CD14-positive monocyte (primary cell): Measurements from ENCODE around the gene LTF. TPM values are rescaled to one million over a fixed set of nuclear protein-coding genes. Genes with fewer than 3 reads are reported as not detected.
A peak's percentile ranks its signal among the peaks of the same experiment; 100 is the strongest.

ENCODE experiments used
- DNase-seq, 3 donors: peaks; one replicate each; pipeline ENCODE4 v3.0.0-alpha.2; 2011 to 2022
- H2AFZ ChIP-seq: 2 replicates; pipeline ENCODE4 v1.6.0; 2012; ENCODE audit warnings: mild to moderate bottlenecking, low read depth, low read length, inconsistent platforms; ENCODE audit not compliant: insufficient read depth, poor library complexity, severe bottlenecking
- H3K27ac ChIP-seq, 2 donors: 1 replicate in 1 of 2; 2 replicates in 1 of 2; pipeline ENCODE4 v1.5.1; 2012 to 2013; ENCODE audit warnings: low read length in 2 of 2, control low read depth in 1 of 2, inconsistent platforms in 1 of 2, low read depth in 1 of 2, mild to moderate bottlenecking in 1 of 2
- H3K27me3 ChIP-seq, 2 donors: one replicate each; pipeline versions ENCODE4 v1.6.0 to v1.6.1; 2011 to 2013; ENCODE audit warnings: low read length in 2 of 2; ENCODE audit not compliant: control insufficient read depth in 2 of 2, insufficient read depth in 2 of 2
- H3K36me3 ChIP-seq, 2 donors: replicated peaks in 1 of 2; 1 replicate in 1 of 2; 2 replicates in 1 of 2; pipeline versions ENCODE4 v1.5.1 to v1.6.1; 2012 to 2013; ENCODE audit warnings: low read length in 2 of 2, control low read depth in 1 of 2, inconsistent platforms in 1 of 2, mild to moderate bottlenecking in 1 of 2; ENCODE audit not compliant: insufficient read depth in 2 of 2, control insufficient read depth in 1 of 2
- H3K4me1 ChIP-seq, 2 donors: 1 replicate in 1 of 2; 2 replicates in 1 of 2; pipeline versions ENCODE4 v1.5.1 to v1.6.1; 2012 to 2013; ENCODE audit warnings: low read length in 2 of 2, control low read depth in 1 of 2, inconsistent platforms in 1 of 2, mild to moderate bottlenecking in 1 of 2, moderate library complexity in 1 of 2; ENCODE audit not compliant: insufficient read depth in 2 of 2, control insufficient read depth in 1 of 2
- H3K4me2 ChIP-seq: replicated peaks from 2 replicates; pipeline ENCODE3; 2012; ENCODE audit warnings: low read length, moderate library complexity, mild to moderate bottlenecking; ENCODE audit not compliant: poor library complexity, severe bottlenecking; ENCODE audit errors: extremely low read depth
- H3K4me3 ChIP-seq, 3 experiments: fragments of 200-600 bp in 1 of 3; sonication (generic) in 1 of 3; replicated peaks in 1 of 3; 1 replicate in 2 of 3; 2 replicates in 1 of 3; pipeline ENCODE4 v1.5.1; 2011 to 2013; ENCODE audit warnings: low read length in 3 of 3, mild to moderate bottlenecking in 3 of 3, control low read depth in 2 of 3, low read depth in 2 of 3, inconsistent platforms in 1 of 3, moderate library complexity in 1 of 3
- H3K79me2 ChIP-seq: 2 replicates; pipeline ENCODE4 v1.6.0; 2012; ENCODE audit warnings: mild to moderate bottlenecking, control low read depth, inconsistent platforms, low read length, moderate library complexity; ENCODE audit not compliant: insufficient read depth
- H3K9ac ChIP-seq: 2 replicates; pipeline ENCODE4 v1.6.0; 2017; ENCODE audit warnings: low read length, mild to moderate bottlenecking; ENCODE audit not compliant: insufficient read depth, poor library complexity, severe bottlenecking
- H3K9me3 ChIP-seq, 2 donors: replicated peaks in 1 of 2; 1 replicate in 1 of 2; 2 replicates in 1 of 2; pipeline versions ENCODE4 v1.5.1 to v1.6.1; 2012 to 2013; ENCODE audit warnings: low read length in 2 of 2, control low read depth in 1 of 2; ENCODE audit not compliant: control insufficient read depth in 1 of 2, insufficient read depth in 1 of 2
- H4K20me1 ChIP-seq: 2 replicates; pipeline ENCODE4 v1.6.0; 2012; ENCODE audit warnings: mild to moderate bottlenecking, low read length, control low read depth, moderate library complexity; ENCODE audit not compliant: insufficient read depth
- H3K27ac Mint-ChIP-seq, 7 donors: one replicate each; pipeline ENCODE4 v1.8.0; 2020; ENCODE audit warnings: mild to moderate bottlenecking in 7 of 7, mixed read lengths in 7 of 7, moderate library complexity in 6 of 7, inconsistent platforms in 2 of 7
- H3K27me3 Mint-ChIP-seq, 3 donors: one replicate each; pipeline ENCODE4 v1.8.0; 2021 to 2022; ENCODE audit warnings: low read depth in 3 of 3, mild to moderate bottlenecking in 3 of 3, mixed read lengths in 3 of 3, moderate library complexity in 3 of 3, inconsistent platforms in 1 of 3
- H3K36me3 Mint-ChIP-seq, 2 donors: one replicate each; pipeline ENCODE4 v1.8.0; 2020; ENCODE audit warnings: mixed read lengths in 2 of 2, inconsistent platforms in 1 of 2, mild to moderate bottlenecking in 1 of 2
- H3K4me1 Mint-ChIP-seq: one replicate; pipeline ENCODE4 v1.8.0; 2020; ENCODE audit warnings: mild to moderate bottlenecking, mixed read lengths
- H3K4me3 Mint-ChIP-seq, 2 donors: one replicate each; pipeline ENCODE4 v1.8.0; 2020; ENCODE audit warnings: mild to moderate bottlenecking in 2 of 2, mixed read lengths in 2 of 2, moderate library complexity in 1 of 2
- H3K9me3 Mint-ChIP-seq, 7 donors: one replicate each; pipeline ENCODE4 v1.8.0; 2020 to 2022; ENCODE audit warnings: mixed read lengths in 7 of 7, mild to moderate bottlenecking in 6 of 7, moderate library complexity in 6 of 7, inconsistent platforms in 2 of 7
- WGBS: methylation state at CpG from one replicate; pipeline ENCODE4 v1.1.5; 2013; ENCODE audit warnings: missing lambda C conversion rate; ENCODE audit not compliant: insufficient coverage; 5-methylcytosine and 5-hydroxymethylcytosine counted together
- intact Hi-C, 2 donors: fragments of 100-400 bp; cut with micrococcal nuclease; formaldehyde crosslinking; loops; one replicate each; pipeline versions ENCODE4 v1.15.0 to v1.15.1; 2023
- polyA plus RNA-seq, 3 donors: library from polyadenylated mRNA; depleted of rRNA in 1 of 3; unstranded in 2 of 3; stranded (reverse) in 1 of 3; fragments of 300-500 nt in 2 of 3; fragments of >200 nt in 1 of 3; fragmentation: Illumina TruSeq in 2 of 3; gene quantifications; 1 replicate in 2 of 3; 2 replicates in 1 of 3; pipeline ENCODE4 v1.2.3, GENCODE V29; 2012 to 2021
- TF ChIP-seq, protein P1 (sequence below): fragments of 200-600 bp; IDR thresholded peaks from one replicate; pipeline ENCODE4 v1.8.0; 2022; ENCODE audit warnings: antibody characterized with exemption, mild to moderate bottlenecking

LTF gene
- polyA plus RNA-seq, 3 donors = not detected

DNA sequence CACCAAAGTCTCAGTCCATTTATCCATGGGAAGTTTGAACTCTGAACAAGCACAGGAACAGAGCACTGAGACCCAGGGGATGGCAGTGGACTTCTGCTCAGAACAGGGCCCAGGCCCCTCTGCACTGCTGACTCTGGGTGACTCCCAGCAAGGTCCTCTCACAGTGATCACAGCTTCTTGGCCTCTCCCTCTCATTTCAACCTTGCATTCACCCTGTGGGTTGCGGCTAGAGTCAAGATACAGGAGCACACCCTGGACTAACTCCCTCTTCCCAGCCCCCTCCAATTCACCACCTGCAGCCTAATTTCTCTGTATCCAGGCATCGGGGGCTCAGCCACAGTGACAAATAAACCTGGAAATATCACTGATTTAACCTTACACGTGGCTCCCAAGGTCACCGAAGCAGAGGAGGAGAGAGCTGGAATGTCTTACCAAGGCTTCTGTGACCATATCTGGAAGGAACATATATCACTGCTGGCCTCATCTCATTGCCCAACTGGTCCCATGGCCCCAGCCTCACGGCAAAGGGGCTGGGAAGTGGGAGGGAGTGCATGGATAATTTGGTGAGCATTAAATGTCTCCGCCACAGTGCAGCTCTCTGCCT, 34.3 kb upstream of the LTF start:
- Mint-ChIP-seq H3K36me3 (no peaks in the 10 kb centered on the region), H3K4me3 (no peak overlapping the region), H3K4me1 (peaks cover 16% of the 10 kb centered on the region), H3K27ac (no peak overlapping the region), H3K9me3 (peaks cover 0 to 5% (median 2%) of the 10 kb centered on the region in 7 donors), H3K27me3 (peaks cover 2 to 4% (median 2%) of the 10 kb centered on the region in 3 donors)
- Histone ChIP-seq H3K9ac (no peak overlapping the region), H3K9me3 (no peaks in the 10 kb centered on the region), H3K4me1 (no peaks in the 10 kb centered on the region), H3K36me3 (no peaks in the 10 kb centered on the region), H2AFZ (no peak overlapping the region), H3K4me2 (no peak overlapping the region), H3K79me2 (no peaks in the 10 kb centered on the region), H3K27me3 (no peaks in the 10 kb centered on the region), H4K20me1 (no peaks in the 10 kb centered on the region), H3K4me3 (no peak overlapping the region), H3K27ac (no peak overlapping the region)
- WGBS = 94% methylated on average over 2 of the region's 6 CpGs
- intact Hi-C loops = loop anchor here in 1 of 2 donors (10.0 kb wide), 1 partner anchor 56 kb away; no protein-coding TSS in a partner anchor
- TF ChIP-seq, protein P1, sequence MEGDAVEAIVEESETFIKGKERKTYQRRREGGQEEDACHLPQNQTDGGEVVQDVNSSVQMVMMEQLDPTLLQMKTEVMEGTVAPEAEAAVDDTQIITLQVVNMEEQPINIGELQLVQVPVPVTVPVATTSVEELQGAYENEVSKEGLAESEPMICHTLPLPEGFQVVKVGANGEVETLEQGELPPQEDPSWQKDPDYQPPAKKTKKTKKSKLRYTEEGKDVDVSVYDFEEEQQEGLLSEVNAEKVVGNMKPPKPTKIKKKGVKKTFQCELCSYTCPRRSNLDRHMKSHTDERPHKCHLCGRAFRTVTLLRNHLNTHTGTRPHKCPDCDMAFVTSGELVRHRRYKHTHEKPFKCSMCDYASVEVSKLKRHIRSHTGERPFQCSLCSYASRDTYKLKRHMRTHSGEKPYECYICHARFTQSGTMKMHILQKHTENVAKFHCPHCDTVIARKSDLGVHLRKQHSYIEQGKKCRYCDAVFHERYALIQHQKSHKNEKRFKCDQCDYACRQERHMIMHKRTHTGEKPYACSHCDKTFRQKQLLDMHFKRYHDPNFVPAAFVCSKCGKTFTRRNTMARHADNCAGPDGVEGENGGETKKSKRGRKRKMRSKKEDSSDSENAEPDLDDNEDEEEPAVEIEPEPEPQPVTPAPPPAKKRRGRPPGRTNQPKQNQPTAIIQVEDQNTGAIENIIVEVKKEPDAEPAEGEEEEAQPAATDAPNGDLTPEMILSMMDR = no peak
- no peak for DNase-seq

DNA sequence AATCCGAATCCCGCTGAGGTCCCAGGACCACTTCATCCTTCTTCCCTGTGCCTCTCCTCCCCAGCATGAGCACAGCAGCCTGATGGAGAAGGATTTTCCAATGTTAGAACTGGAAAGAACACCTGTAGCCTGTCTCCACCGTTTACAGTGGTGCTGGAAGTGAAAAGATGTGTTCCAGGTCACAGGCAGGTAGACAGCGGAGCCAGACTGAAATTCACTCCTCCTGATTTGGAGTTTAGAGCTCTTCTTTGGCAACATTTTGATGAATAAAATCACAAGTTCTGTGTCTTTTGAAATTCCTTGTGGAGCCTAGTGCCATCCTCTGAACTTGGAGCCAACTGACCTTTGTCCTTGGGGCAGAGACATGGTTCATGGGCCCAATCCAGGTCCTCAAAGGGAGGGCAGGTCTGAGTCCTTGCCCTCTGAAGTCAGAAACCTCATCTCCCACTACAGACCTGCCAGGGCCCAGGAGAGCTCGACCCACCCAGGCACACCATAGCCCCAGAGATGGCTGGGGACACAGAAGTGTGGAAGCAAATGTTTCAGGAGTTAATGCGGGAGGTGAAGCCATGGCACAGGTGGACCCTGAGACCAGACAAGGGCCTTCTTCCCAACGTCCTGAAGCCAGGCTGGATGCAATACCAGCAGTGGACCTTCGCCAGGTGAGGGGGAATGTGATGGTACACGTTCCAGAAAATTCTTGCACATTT, 33.0 kb upstream of the LTF start, which contains the start of gene RTP3:
RTP3 (plus strand) TSS at position 421 of the 710 bp plus-strand sequence; CDS start at position 508, 87 bp downstream.
- H3K27me3 Mint-ChIP-seq = peaks cover under 1 to 2% (median 2%) of the 10 kb centered on the region in 3 donors
- no peak for DNase-seq
- TF ChIP-seq, protein P1 = no peak
- no peak within 1 kb of the TSS for H3K9ac ChIP-seq
- H3K27ac ChIP-seq = no peak within 1 kb of the TSS
- no peaks in the 10 kb centered on the region for H3K27me3 ChIP-seq
- H2AFZ ChIP-seq = no peak within 1 kb of the TSS
- no peaks in the 10 kb centered on the region for H3K9me3 ChIP-seq
- peaks cover 0 to 7% (median 2%) of the 10 kb centered on the region in 7 donors for H3K9me3 Mint-ChIP-seq
- no peak within 1 kb of the TSS for H3K4me3 ChIP-seq
- no peak within 1 kb of the TSS for H3K4me2 ChIP-seq
- H3K4me1 Mint-ChIP-seq = peaks cover 15% of the 10 kb centered on the region
- H3K4me1 ChIP-seq = no peaks in the 10 kb centered on the region
- H3K79me2 ChIP-seq = no peaks in the 10 kb centered on the region
- no peak within 1 kb of the TSS for H3K4me3 Mint-ChIP-seq
- no peaks in the 10 kb centered on the region for H3K36me3 ChIP-seq
- no peaks in the 10 kb centered on the region for H4K20me1 ChIP-seq
- peak within 1 kb of the TSS in 1 of 7 donors; percentile 48 for H3K27ac Mint-ChIP-seq
- WGBS = 92% methylated on average over 2 of the region's 9 CpGs
- intact Hi-C loops = loop anchor here in 1 of 2 donors (10.0 kb wide), 1 partner anchor 57 kb away; no protein-coding TSS in a partner anchor
- H3K36me3 Mint-ChIP-seq = no peaks in the 10 kb centered on the region
